ENCODE results near the gene LZTS2.

LZTS2 gene

GRCh38 chr10:101002456-101002855 is 2.8 kb downstream of the LZTS2 start:
- Histone ChIP-seq H3K27me3 (ENCODE audit: control insufficient read depth, low read length) (no peaks in the 10 kb centered on the region), H3K36me3 (ENCODE audit: control insufficient read depth, low read length) (no peaks in the 10 kb centered on the region; the same call in 1 of the 2 replicates), H4K20me1 (ENCODE audit: control insufficient read depth, insufficient read depth, low read depth, low read length) (no peaks in the 10 kb centered on the region), H3K9me3 (ENCODE audit: control insufficient read depth, insufficient read depth, low read length) (no peaks in the 10 kb centered on the region), H3F3A (ENCODE audit: control insufficient read depth, insufficient read depth) (peaks cover 6% of the 10 kb centered on the region), H3K4me3 (ENCODE audit: low read length) (no peak overlapping the region), H3K79me2 (ENCODE audit: control insufficient read depth, low read length) (peaks cover 17% of the 10 kb centered on the region), H3K4me2 (ENCODE audit: low read length) (no peak overlapping the region), H3K4me1 (ENCODE audit: control insufficient read depth, low read length) (peaks cover 16% of the 10 kb centered on the region), H3K27ac (ENCODE audit: low read depth, low read length) (no peak overlapping the region), H3K9me2 (replicated peaks; ENCODE audit: control insufficient read depth, low read length) (no peaks in the 10 kb centered on the region)
- TF ChIP-seq CTCF (IDR thresholded peaks at IDR 0.05; ENCODE audit: low read depth, low read length, poor library complexity, severe bottlenecking) (no peak), EZH2phosphoT487 (IDR thresholded peaks at IDR 0.05; ENCODE audit: borderline replicate concordance, low read length) (no peak)

GRCh38 chr10:101003639-101004206 is 4.1 kb downstream of the LZTS2 start:
- Histone ChIP-seq H3F3A (ENCODE audit: control insufficient read depth, insufficient read depth) (peaks cover 3% of the 10 kb centered on the region), H3K4me1 (ENCODE audit: control insufficient read depth, low read length) (peaks cover 6% of the 10 kb centered on the region), H3K79me2 (ENCODE audit: control insufficient read depth, low read length) (peaks cover 8% of the 10 kb centered on the region), H3K27me3 (ENCODE audit: control insufficient read depth, low read length) (no peaks in the 10 kb centered on the region), H3K27ac (ENCODE audit: low read depth, low read length) (no peak overlapping the region), H3K9me2 (replicated peaks; ENCODE audit: control insufficient read depth, low read length) (no peaks in the 10 kb centered on the region), H3K4me2 (ENCODE audit: low read length) (no peak overlapping the region), H4K20me1 (ENCODE audit: control insufficient read depth, insufficient read depth, low read depth, low read length) (no peaks in the 10 kb centered on the region), H3K4me3 (ENCODE audit: low read length) (no peak overlapping the region), H3K9me3 (ENCODE audit: control insufficient read depth, insufficient read depth, low read length) (no peaks in the 10 kb centered on the region), H3K36me3 (ENCODE audit: control insufficient read depth, low read length) (no peaks in the 10 kb centered on the region; the same call in 1 of the 2 replicates)
- TF ChIP-seq CTCF (IDR thresholded peaks at IDR 0.05; ENCODE audit: low read depth, low read length, poor library complexity, severe bottlenecking) (no peak), EZH2phosphoT487 (IDR thresholded peaks at IDR 0.05; ENCODE audit: borderline replicate concordance, low read length) (no peak)

GRCh38 chr10:101005361-101005760 is 5.8 kb downstream of the LZTS2 start:
- Histone ChIP-seq H3K9me2 (replicated peaks; ENCODE audit: control insufficient read depth, low read length) (no peaks in the 10 kb centered on the region), H3K27ac (ENCODE audit: low read depth, low read length) (no peak overlapping the region), H3K36me3 (ENCODE audit: control insufficient read depth, low read length) (no peaks in the 10 kb centered on the region; the same call in 1 of the 2 replicates), H3K27me3 (ENCODE audit: control insufficient read depth, low read length) (no peaks in the 10 kb centered on the region), H3F3A (ENCODE audit: control insufficient read depth, insufficient read depth) (0 out of 2 replicates have a peak, but pooled peaks cover 2% of the 10 kb centered on the region), H3K4me2 (ENCODE audit: low read length) (no peak overlapping the region), H3K79me2 (ENCODE audit: control insufficient read depth, low read length) (peaks cover under 1% of the 10 kb centered on the region; the same call in 1 of the 2 replicates), H3K4me3 (ENCODE audit: low read length) (no peak overlapping the region), H3K9me3 (ENCODE audit: control insufficient read depth, insufficient read depth, low read length) (no peaks in the 10 kb centered on the region), H3K4me1 (ENCODE audit: control insufficient read depth, low read length) (peaks cover under 1% of the 10 kb centered on the region; the same call in 1 of the 2 replicates), H4K20me1 (ENCODE audit: control insufficient read depth, insufficient read depth, low read depth, low read length) (no peaks in the 10 kb centered on the region)
- TF ChIP-seq EZH2phosphoT487 (IDR thresholded peaks at IDR 0.05; ENCODE audit: borderline replicate concordance, low read length) (no peak), CTCF (IDR thresholded peaks at IDR 0.05; ENCODE audit: low read depth, low read length, poor library complexity, severe bottlenecking) (no peak)

All from DOHH2 (cell line).